Endodermal cell (in vitro differentiated cells): ENCODE data around the gene PHYKPL. TPM values are rescaled to one million over a fixed set of nuclear protein-coding genes. Genes with fewer than 3 reads are reported as not detected.

Experiments
- DNase-seq: peaks from one replicate; pipeline ENCODE4 v3.0.0-alpha.2; 2017
- H3K27ac ChIP-seq: 2 replicates; pipeline ENCODE4 v1.5.1; 2013; ENCODE audit warnings: mild to moderate bottlenecking, low read depth, low read length, moderate library complexity
- H3K27me3 ChIP-seq: 2 replicates; pipeline ENCODE4 v1.6.1; 2013; ENCODE audit warnings: mild to moderate bottlenecking, low read length, moderate library complexity; ENCODE audit not compliant: insufficient read depth, control insufficient read depth, poor library complexity, severe bottlenecking
- H3K36me3 ChIP-seq: 2 replicates; pipeline ENCODE4 v1.7.0; 2013; ENCODE audit warnings: mild to moderate bottlenecking, low read length, moderate library complexity; ENCODE audit not compliant: control insufficient read depth, insufficient read depth
- H3K4me1 ChIP-seq: one replicate; pipeline ENCODE4 v1.7.0; 2013; ENCODE audit warnings: low read length; ENCODE audit not compliant: control insufficient read depth, insufficient read depth
- H3K4me3 ChIP-seq: 2 replicates; pipeline ENCODE4 v1.5.1; 2013; ENCODE audit warnings: mild to moderate bottlenecking, low read length, moderate library complexity
- H3K9ac ChIP-seq: 2 replicates; pipeline ENCODE4 v1.6.1; 2013; ENCODE audit warnings: mild to moderate bottlenecking, low read length, moderate library complexity; ENCODE audit not compliant: poor library complexity, severe bottlenecking; ENCODE audit errors: extremely low read depth
- H3K9me3 ChIP-seq: 2 replicates; pipeline ENCODE4 v1.6.1; 2013; ENCODE audit warnings: mild to moderate bottlenecking, low read length, moderate library complexity; ENCODE audit not compliant: control insufficient read depth
- H3K27ac Mint-ChIP-seq: 2 replicates; pipeline ENCODE4 v1.8.0; 2020; ENCODE audit warnings: mixed read lengths
- H3K27me3 Mint-ChIP-seq: 2 replicates; pipeline ENCODE4 v1.8.0; 2021; ENCODE audit warnings: mild to moderate bottlenecking, mixed read lengths; ENCODE audit not compliant: insufficient read depth
- H3K36me3 Mint-ChIP-seq: 2 replicates; pipeline ENCODE4 v1.8.0; 2020; ENCODE audit warnings: low read depth, mixed read lengths
- H3K4me1 Mint-ChIP-seq: 2 replicates; pipeline ENCODE4 v1.8.0; 2020; ENCODE audit warnings: mixed read lengths
- H3K4me3 Mint-ChIP-seq: 2 replicates; pipeline ENCODE4 v1.8.0; 2020; ENCODE audit warnings: mild to moderate bottlenecking, moderate library complexity, mixed read lengths
- H3K9me3 Mint-ChIP-seq: 2 replicates; pipeline ENCODE4 v1.8.0; 2020; ENCODE audit warnings: mild to moderate bottlenecking, mixed read lengths
- WGBS, 2 experiments: methylation state at CpG; one replicate each; pipeline versions ENCODE4 v1.1.5 to v1.1.7; 2013; ENCODE audit warnings: missing lambda C conversion rate in 2 of 2, mixed read lengths in 1 of 2; ENCODE audit not compliant: insufficient coverage in 1 of 2, insufficient read length in 1 of 2; 5-methylcytosine and 5-hydroxymethylcytosine counted together
- total RNA-seq, 2 donors: library from RNA; stranded (reverse); fragmentation: NEBNext Ultra II Directional in 1 of 2; extraction: Animal tissue kit (Norgen Biotek cat#: 25700) in 1 of 2; gene quantifications; 2 replicates in 1 of 2; 3 replicates in 1 of 2; pipeline ENCODE4 v1.2.1, GENCODE V29; 2021
- TF ChIP-seq, protein P1 (sequence below): fragments of 200-600 bp; sonication (generic); conservative IDR thresholded peaks from 2 replicates; pipeline ENCODE4 v1.5.0; 2021; ENCODE audit warnings: antibody characterized with exemption, mild to moderate bottlenecking

The PHYKPL gene
- total RNA-seq, 2 donors from 2014 or later = 59.9 to 82.5 TPM

DNA sequence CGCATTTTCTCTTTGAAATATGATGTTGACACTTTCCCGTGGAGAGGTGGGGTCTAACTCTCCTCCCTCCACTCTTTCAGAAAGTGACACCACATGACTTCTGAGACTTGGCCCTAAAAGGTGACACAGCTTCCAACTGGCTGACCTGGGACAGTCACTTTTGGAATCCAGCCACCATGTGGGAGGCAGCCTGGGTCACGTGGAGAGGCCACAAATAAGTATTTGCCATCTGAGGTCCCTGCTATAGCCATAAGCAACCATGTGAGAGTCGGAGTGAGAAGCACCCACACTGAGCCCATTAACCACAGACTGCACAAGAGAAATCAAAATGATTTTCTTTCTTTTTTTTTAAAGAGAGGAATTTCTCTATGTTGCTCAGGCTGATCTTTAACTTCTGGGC is 4.1 kb upstream of the PHYKPL start:
- Histone ChIP-seq H3K9me3 (no peaks in the 10 kb centered on the region), H3K4me3 (no peak overlapping the region), H3K36me3 (no peaks in the 10 kb centered on the region), H3K9ac (no peak overlapping the region), H3K4me1 (peaks cover 1% of the 10 kb centered on the region), H3K27me3 (no peaks in the 10 kb centered on the region), H3K27ac (no peak overlapping the region)
- Mint-ChIP-seq H3K4me1 (peaks cover 8% of the 10 kb centered on the region), H3K4me3 (no peak overlapping the region), H3K27me3 (no peaks in the 10 kb centered on the region), H3K36me3 (no peaks in the 10 kb centered on the region), H3K9me3 (no peaks in the 10 kb centered on the region), H3K27ac (no peak overlapping the region)
- TF ChIP-seq, protein P1, sequence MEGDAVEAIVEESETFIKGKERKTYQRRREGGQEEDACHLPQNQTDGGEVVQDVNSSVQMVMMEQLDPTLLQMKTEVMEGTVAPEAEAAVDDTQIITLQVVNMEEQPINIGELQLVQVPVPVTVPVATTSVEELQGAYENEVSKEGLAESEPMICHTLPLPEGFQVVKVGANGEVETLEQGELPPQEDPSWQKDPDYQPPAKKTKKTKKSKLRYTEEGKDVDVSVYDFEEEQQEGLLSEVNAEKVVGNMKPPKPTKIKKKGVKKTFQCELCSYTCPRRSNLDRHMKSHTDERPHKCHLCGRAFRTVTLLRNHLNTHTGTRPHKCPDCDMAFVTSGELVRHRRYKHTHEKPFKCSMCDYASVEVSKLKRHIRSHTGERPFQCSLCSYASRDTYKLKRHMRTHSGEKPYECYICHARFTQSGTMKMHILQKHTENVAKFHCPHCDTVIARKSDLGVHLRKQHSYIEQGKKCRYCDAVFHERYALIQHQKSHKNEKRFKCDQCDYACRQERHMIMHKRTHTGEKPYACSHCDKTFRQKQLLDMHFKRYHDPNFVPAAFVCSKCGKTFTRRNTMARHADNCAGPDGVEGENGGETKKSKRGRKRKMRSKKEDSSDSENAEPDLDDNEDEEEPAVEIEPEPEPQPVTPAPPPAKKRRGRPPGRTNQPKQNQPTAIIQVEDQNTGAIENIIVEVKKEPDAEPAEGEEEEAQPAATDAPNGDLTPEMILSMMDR = no peak
- 94 to 96% methylated on average over 2 to 4 of the region's 4 CpGs for WGBS, 2 experiments
- no peak for DNase-seq

DNA sequence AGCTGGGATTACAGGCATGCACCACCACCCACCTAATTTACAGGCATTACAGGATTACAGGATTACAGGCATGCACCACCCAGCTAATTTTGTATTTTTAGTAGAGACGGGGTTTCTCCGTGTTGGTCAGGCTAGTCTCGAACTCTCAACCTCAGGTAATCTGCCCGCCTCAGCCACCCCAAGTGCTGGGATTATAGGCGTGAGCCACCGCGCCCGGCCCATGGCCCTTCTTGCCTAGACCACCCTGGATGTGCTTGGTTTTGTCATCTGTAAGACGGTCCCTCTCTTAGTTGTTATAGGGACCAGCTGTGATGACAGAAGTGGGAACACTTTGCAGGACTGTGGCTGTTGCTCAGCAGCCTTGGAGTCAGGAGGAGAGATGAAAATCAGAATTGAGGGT is 3.5 kb upstream of the PHYKPL start:
- peaks cover under 1% of the 10 kb centered on the region for H3K36me3 ChIP-seq
- no peaks in the 10 kb centered on the region for H3K27me3 Mint-ChIP-seq
- peaks cover 5% of the 10 kb centered on the region for H3K36me3 Mint-ChIP-seq
- no peak overlapping the region for H3K9ac ChIP-seq
- H3K27ac ChIP-seq = no peak overlapping the region
- peaks cover 6% of the 10 kb centered on the region for H3K4me1 ChIP-seq
- H3K9me3 Mint-ChIP-seq = no peaks in the 10 kb centered on the region
- H3K27ac Mint-ChIP-seq = no peak overlapping the region
- no peak for DNase-seq
- H3K9me3 ChIP-seq = no peaks in the 10 kb centered on the region
- H3K4me3 ChIP-seq = no peak overlapping the region
- WGBS, 2 experiments = 94 to 96% methylated on average over 4 to 9 of the region's 9 CpGs
- H3K4me1 Mint-ChIP-seq = peaks cover 14% of the 10 kb centered on the region
- TF ChIP-seq, protein P1 = no peak
- no peaks in the 10 kb centered on the region for H3K27me3 ChIP-seq
- H3K4me3 Mint-ChIP-seq = no peak overlapping the region

DNA sequence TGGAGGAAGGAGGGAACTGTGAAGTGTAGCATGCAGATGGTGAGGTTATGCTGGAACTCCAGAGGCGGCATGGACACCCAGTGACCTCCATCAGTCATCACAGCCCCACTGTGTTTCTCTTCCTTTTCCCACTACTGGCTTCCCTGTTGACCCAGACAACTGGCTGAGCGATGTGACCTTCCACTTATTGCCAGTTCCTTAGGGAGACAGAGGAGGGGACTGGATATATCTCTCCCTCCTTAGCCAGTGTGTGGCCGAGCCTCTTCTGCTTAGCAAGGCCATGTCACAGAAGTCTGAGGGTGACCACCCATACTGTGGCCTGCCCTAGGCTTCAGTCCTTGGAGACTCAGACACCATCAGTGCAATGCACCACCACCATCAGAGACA is 3.0 kb upstream of the PHYKPL start:
- Histone ChIP-seq H3K4me1 (peaks cover 6% of the 10 kb centered on the region), H3K27ac (no peak overlapping the region), H3K9ac (no peak overlapping the region), H3K27me3 (no peaks in the 10 kb centered on the region), H3K9me3 (no peaks in the 10 kb centered on the region), H3K36me3 (peaks cover 6% of the 10 kb centered on the region), H3K4me3 (no peak overlapping the region)
- Mint-ChIP-seq H3K27ac (no peak overlapping the region), H3K4me3 (no peak overlapping the region), H3K9me3 (no peaks in the 10 kb centered on the region), H3K36me3 (peaks cover 10% of the 10 kb centered on the region), H3K4me1 (peaks cover 14% of the 10 kb centered on the region), H3K27me3 (no peaks in the 10 kb centered on the region)
- no peak for DNase-seq
- TF ChIP-seq, protein P1 = no peak
- 80 to 86% methylated on average over 1 to 3 of the region's 3 CpGs for WGBS, 2 experiments
